ENCODE results near the gene PRKG1. TPM values are rescaled to one million over a fixed set of nuclear protein-coding genes. Genes with fewer than 3 reads are reported as not detected.

Gene PRKG1
- total and polyA plus RNA-seq, 2 donors (not counting 1 experiment from before 2014, with no cell fraction given), result not detected

DNA sequence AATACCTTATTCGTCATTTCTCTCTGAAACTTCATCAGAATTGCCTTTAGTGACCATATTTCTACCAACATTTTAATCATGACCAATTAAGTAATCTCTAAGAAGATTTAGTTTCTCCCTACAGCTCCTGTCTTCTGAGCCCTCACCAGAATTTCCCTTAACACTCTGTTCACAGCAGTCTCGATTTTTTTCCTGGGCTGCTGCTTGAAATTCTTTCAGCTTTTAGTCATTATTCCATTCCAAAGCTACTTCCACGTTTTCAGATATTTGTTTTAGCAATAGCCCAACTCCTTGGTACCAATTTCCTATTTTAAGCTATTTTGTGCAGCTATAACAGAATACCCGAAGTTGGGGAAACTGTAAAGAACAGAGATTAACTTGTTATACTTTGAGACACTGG lies 1047.4 kb downstream of the PRKG1 start:
- no peak overlapping the region for H2AFZ ChIP-seq (ENCODE audit: insufficient read depth, low read depth, low read length, poor library complexity, severe bottlenecking)
- no peaks in the 10 kb centered on the region for H4K20me1 ChIP-seq (ENCODE audit: control insufficient read depth, insufficient read depth, low read length, poor library complexity, severe bottlenecking)
- no peak overlapping the region for H3K27ac Mint-ChIP-seq
- H3K4me1 ChIP-seq (ENCODE audit: control insufficient read depth in 2 of 2, insufficient read depth in 2 of 2, low read length in 2 of 2), result no peaks in the 10 kb centered on the region
- no peak overlapping the region for H3K4me3 ChIP-seq (ENCODE audit: control extremely low read depth in 1 of 5, extremely low read depth in 1 of 5, insufficient read depth in 1 of 5, low read depth in 2 of 5, low read length in 4 of 5)
- no peaks in the 10 kb centered on the region for H3K36me3 ChIP-seq (replicated peaks in 1 of 2; ENCODE audit: control extremely low read depth in 1 of 2, control insufficient read depth in 1 of 2, extremely low read depth in 1 of 2, insufficient read depth in 2 of 2, low read length in 1 of 2)
- no peak overlapping the region for H3K9ac ChIP-seq (ENCODE audit: low read length)
- H3K9me3 ChIP-seq (ENCODE audit: control extremely low read depth in 1 of 3, control insufficient read depth in 2 of 3, insufficient read depth in 1 of 3, low read length in 2 of 3), result peaks cover 0 to 3% (median 0%) of the 10 kb centered on the region in 3 donors
- intact Hi-C loops (cut with micrococcal nuclease), result no loop called here
- no peak overlapping the region for H3K4me2 ChIP-seq (replicated peaks; ENCODE audit: low read depth, low read length, poor library complexity, severe bottlenecking)
- no peak for TF ChIP-seq EZH2 (IDR thresholded peaks at IDR 0.05; ENCODE audit: borderline replicate concordance, insufficient read depth, low read depth, low read length, poor library complexity, severe bottlenecking)
- TF ChIP-seq, protein P1, sequence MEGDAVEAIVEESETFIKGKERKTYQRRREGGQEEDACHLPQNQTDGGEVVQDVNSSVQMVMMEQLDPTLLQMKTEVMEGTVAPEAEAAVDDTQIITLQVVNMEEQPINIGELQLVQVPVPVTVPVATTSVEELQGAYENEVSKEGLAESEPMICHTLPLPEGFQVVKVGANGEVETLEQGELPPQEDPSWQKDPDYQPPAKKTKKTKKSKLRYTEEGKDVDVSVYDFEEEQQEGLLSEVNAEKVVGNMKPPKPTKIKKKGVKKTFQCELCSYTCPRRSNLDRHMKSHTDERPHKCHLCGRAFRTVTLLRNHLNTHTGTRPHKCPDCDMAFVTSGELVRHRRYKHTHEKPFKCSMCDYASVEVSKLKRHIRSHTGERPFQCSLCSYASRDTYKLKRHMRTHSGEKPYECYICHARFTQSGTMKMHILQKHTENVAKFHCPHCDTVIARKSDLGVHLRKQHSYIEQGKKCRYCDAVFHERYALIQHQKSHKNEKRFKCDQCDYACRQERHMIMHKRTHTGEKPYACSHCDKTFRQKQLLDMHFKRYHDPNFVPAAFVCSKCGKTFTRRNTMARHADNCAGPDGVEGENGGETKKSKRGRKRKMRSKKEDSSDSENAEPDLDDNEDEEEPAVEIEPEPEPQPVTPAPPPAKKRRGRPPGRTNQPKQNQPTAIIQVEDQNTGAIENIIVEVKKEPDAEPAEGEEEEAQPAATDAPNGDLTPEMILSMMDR (IDR thresholded peaks at IDR 0.05), result no peak
- no peaks in the 10 kb centered on the region for H3K79me2 ChIP-seq (ENCODE audit: control insufficient read depth, insufficient read depth, low read length)
- no peak overlapping the region for H3K27ac ChIP-seq (ENCODE audit: low read length in 2 of 2)
- no peak overlapping the region for H3K4me3 Mint-ChIP-seq
- H3K27me3 ChIP-seq (replicated peaks in 1 of 4; ENCODE audit: control extremely low read depth in 1 of 4, control insufficient read depth in 3 of 4, insufficient read depth in 4 of 4, low read length in 3 of 4), result no peaks in the 10 kb centered on the region
- H3K4me1 Mint-ChIP-seq, result no peaks in the 10 kb centered on the region
- H3K9me3 Mint-ChIP-seq (ENCODE audit: insufficient read depth), result no peaks in the 10 kb centered on the region
- H3K27me3 Mint-ChIP-seq, result peaks cover 2% of the 10 kb centered on the region
- CTCF ChIA-PET, result no interaction called here
- POLR2A ChIA-PET, result no interaction called here
- no peak for ATAC-seq (ENCODE audit: low read depth)
- 82% methylated on average over 2 of the region's 4 CpGs for WGBS (ENCODE audit: insufficient coverage)
- no peak for DNase-seq

DNA sequence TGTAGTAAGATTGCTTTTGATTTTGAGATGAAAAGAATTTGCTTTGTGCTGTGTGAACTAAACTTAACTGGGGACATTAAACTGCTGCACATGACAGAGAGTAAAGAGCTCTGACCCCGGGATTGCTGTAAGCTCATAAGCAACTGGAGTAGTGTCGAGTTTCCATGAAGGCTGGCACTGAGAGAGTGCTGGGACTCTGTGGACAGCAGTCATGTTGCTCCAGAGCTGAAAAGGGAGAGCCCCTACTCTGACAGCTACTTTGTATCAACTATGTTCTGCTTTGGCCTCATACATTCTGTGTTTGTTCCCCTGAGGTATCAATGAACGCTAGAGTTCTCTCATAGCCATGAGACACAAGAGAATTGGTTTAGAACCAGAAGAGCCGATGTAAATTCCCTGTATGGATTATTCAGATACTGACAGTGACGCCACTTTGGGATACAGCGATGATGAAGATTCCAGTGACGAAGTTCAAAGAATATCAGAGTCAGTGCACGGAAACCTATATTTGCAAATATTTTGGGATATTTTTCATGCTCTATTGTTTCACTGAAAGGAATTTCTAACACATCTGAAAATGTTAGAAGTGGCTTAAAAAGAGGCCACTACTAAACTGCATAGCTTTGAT lies 1053.9 kb downstream of the PRKG1 start:
- H3K36me3 ChIP-seq (replicated peaks in 1 of 2; ENCODE audit: control extremely low read depth in 1 of 2, control insufficient read depth in 1 of 2, extremely low read depth in 1 of 2, insufficient read depth in 2 of 2, low read length in 1 of 2), result no peaks in the 10 kb centered on the region
- Mint-ChIP-seq H3K4me3 (no peak overlapping the region), H3K27ac (no peak overlapping the region), H3K4me1 (no peaks in the 10 kb centered on the region), H3K27me3 (peaks cover 6% of the 10 kb centered on the region), H3K9me3 (ENCODE audit: insufficient read depth) (no peaks in the 10 kb centered on the region)
- no peak overlapping the region for H2AFZ ChIP-seq (ENCODE audit: insufficient read depth, low read depth, low read length, poor library complexity, severe bottlenecking)
- ChIA-PET POLR2A (no interaction called here), CTCF (no interaction called here)
- no peak overlapping the region for H3K9ac ChIP-seq (ENCODE audit: low read length)
- H3K27me3 ChIP-seq (replicated peaks in 1 of 4; ENCODE audit: control extremely low read depth in 1 of 4, control insufficient read depth in 3 of 4, insufficient read depth in 4 of 4, low read length in 3 of 4), result no peaks in the 10 kb centered on the region
- intact Hi-C loops (cut with micrococcal nuclease), result no loop called here
- no peak overlapping the region for H3K4me3 ChIP-seq (ENCODE audit: control extremely low read depth in 1 of 5, extremely low read depth in 1 of 5, insufficient read depth in 1 of 5, low read depth in 2 of 5, low read length in 4 of 5)
- ATAC-seq (ENCODE audit: low read depth) (no peak), DNase-seq (no peak)
- H3K9me3 ChIP-seq (ENCODE audit: control extremely low read depth in 1 of 3, control insufficient read depth in 2 of 3, insufficient read depth in 1 of 3, low read length in 2 of 3), result no peaks in the 10 kb centered on the region
- no peaks in the 10 kb centered on the region for H3K79me2 ChIP-seq (ENCODE audit: control insufficient read depth, insufficient read depth, low read length)
- no peaks in the 10 kb centered on the region for H3K4me1 ChIP-seq (ENCODE audit: control insufficient read depth in 2 of 2, insufficient read depth in 2 of 2, low read length in 2 of 2)
- no peak for TF ChIP-seq EZH2 (IDR thresholded peaks at IDR 0.05; ENCODE audit: borderline replicate concordance, insufficient read depth, low read depth, low read length, poor library complexity, severe bottlenecking)
- TF ChIP-seq, protein P1 (IDR thresholded peaks at IDR 0.05), result no peak
- 87% methylated on average over 7 of the region's 8 CpGs for WGBS (ENCODE audit: insufficient coverage)
- no peak overlapping the region for H3K4me2 ChIP-seq (replicated peaks; ENCODE audit: low read depth, low read length, poor library complexity, severe bottlenecking)
- H4K20me1 ChIP-seq (ENCODE audit: control insufficient read depth, insufficient read depth, low read length, poor library complexity, severe bottlenecking), result no peaks in the 10 kb centered on the region
- H3K27ac ChIP-seq (ENCODE audit: low read length in 2 of 2), result no peak overlapping the region

Measured in B cell (primary cell).